Liver (tissue), 9 donors: ENCODE data around the gene RTN4RL1. TPM values are rescaled to one million over a fixed set of nuclear protein-coding genes. Genes with fewer than 3 reads are reported as not detected.

Experiments
- DNase-seq: peaks from one replicate; pipeline ENCODE4 v3.0.0-alpha.2; 2017; ENCODE audit warnings: low spot score
- H3K27ac ChIP-seq, 2 donors: one replicate each; pipeline ENCODE4 v1.7.0; 2013; ENCODE audit warnings: inconsistent platforms in 2 of 2, low read length in 2 of 2, control low read depth in 1 of 2, low read depth in 1 of 2, mild to moderate bottlenecking in 1 of 2
- H3K27me3 ChIP-seq, 4 donors: one replicate each; pipeline versions ENCODE4 v1.6.1 to v1.7.0; 2013; ENCODE audit warnings: low read length in 3 of 4, inconsistent platforms in 1 of 4, mild to moderate bottlenecking in 1 of 4, moderate library complexity in 1 of 4; ENCODE audit not compliant: control insufficient read depth in 4 of 4, insufficient read depth in 4 of 4
- H3K36me3 ChIP-seq, 4 donors: one replicate each; pipeline versions ENCODE4 v1.6.1 to v1.7.0; 2013; ENCODE audit warnings: low read length in 3 of 4, mild to moderate bottlenecking in 3 of 4, low read depth in 1 of 4, moderate library complexity in 1 of 4; ENCODE audit not compliant: control insufficient read depth in 4 of 4, insufficient read depth in 3 of 4
- H3K4me1 ChIP-seq, 4 donors: one replicate each; pipeline versions ENCODE4 v1.6.1 to v1.7.0; 2013; ENCODE audit warnings: low read length in 3 of 4, mild to moderate bottlenecking in 3 of 4, moderate library complexity in 1 of 4; ENCODE audit not compliant: control insufficient read depth in 4 of 4, insufficient read depth in 4 of 4
- H3K4me3 ChIP-seq, 3 donors: one replicate each; pipeline versions ENCODE4 v1.6.1 to v1.7.0; 2013; ENCODE audit warnings: low read length in 3 of 3, control low read depth in 1 of 3, low read depth in 1 of 3, mild to moderate bottlenecking in 1 of 3
- H3K9ac ChIP-seq, 2 donors: one replicate each; pipeline ENCODE4 v1.7.0; 2013; ENCODE audit warnings: low read length in 2 of 2, mild to moderate bottlenecking in 2 of 2, moderate library complexity in 2 of 2, control low read depth in 1 of 2, low read depth in 1 of 2
- H3K9me3 ChIP-seq, 4 donors: one replicate each; pipeline versions ENCODE4 v1.6.1 to v1.7.0; 2013; ENCODE audit warnings: low read length in 3 of 4; ENCODE audit not compliant: control insufficient read depth in 4 of 4
- ATF3 ChIP-seq: IDR thresholded peaks from 2 replicates; pipeline ENCODE4 v1.6.1; 2016; ENCODE audit warnings: antibody characterized with exemption
- FOXA1 ChIP-seq: IDR thresholded peaks from 2 replicates; pipeline ENCODE4 v1.6.1; 2016; ENCODE audit warnings: antibody characterized with exemption
- HNF4A ChIP-seq, 2 donors: conservative IDR thresholded peaks; 2 replicates each; pipeline ENCODE4 v1.6.1; 2016; ENCODE audit warnings: antibody characterized with exemption in 2 of 2, mild to moderate bottlenecking in 2 of 2
- JUND ChIP-seq, 2 donors: IDR thresholded peaks; 2 replicates each; pipeline ENCODE4 v1.6.1; 2016; ENCODE audit warnings: antibody characterized with exemption in 2 of 2
- MAX ChIP-seq: IDR thresholded peaks from 2 replicates; pipeline ENCODE4 v1.6.1; 2016; ENCODE audit warnings: antibody characterized with exemption
- NR2F2 ChIP-seq: IDR thresholded peaks from 2 replicates; pipeline ENCODE4 v1.6.1; 2016; ENCODE audit warnings: antibody characterized with exemption
- RAD21 ChIP-seq, 2 donors: IDR thresholded peaks; 2 replicates each; pipeline ENCODE4 v1.6.1; 2016; ENCODE audit warnings: antibody characterized with exemption in 2 of 2, mild to moderate bottlenecking in 2 of 2
- RXRA ChIP-seq, 2 donors: IDR thresholded peaks; 2 replicates each; pipeline ENCODE4 v1.6.1; 2017 to 2018; ENCODE audit warnings: antibody characterized with exemption in 2 of 2, mild to moderate bottlenecking in 1 of 2
- TAF1 ChIP-seq: conservative IDR thresholded peaks from 2 replicates; pipeline ENCODE4 v1.6.1; 2016; ENCODE audit warnings: antibody characterized with exemption, mild to moderate bottlenecking
- YY1 ChIP-seq: IDR thresholded peaks from 2 replicates; pipeline ENCODE4 v1.6.1; 2016; ENCODE audit warnings: antibody characterized with exemption, mild to moderate bottlenecking
- ZBTB33 ChIP-seq: IDR thresholded peaks from 2 replicates; pipeline ENCODE4 v1.6.1; 2016; ENCODE audit warnings: antibody characterized with exemption
- WGBS: extraction: QIAGEN DNeasy Blood & Tissue Kit; methylation state at CpG from one replicate; pipeline ENCODE4 v1.1.7; 2013; 5-methylcytosine and 5-hydroxymethylcytosine counted together
- polyA plus RNA-seq, 2 donors: library from polyadenylated mRNA; stranded (reverse) in 1 of 2; unstranded in 1 of 2; fragments of 200-250 nt in 1 of 2; fragments of >200 nt in 1 of 2; fragmentation: Nextera tagmentation in 1 of 2; extraction: Ambion mirVana in 1 of 2; gene quantifications; one replicate each; pipeline versions ENCODE4 v1.2.1 to v1.2.3, GENCODE V29; 2013 to 2015
- total RNA-seq, 2 donors: library from RNA; depleted of rRNA; stranded (reverse); fragments of >200 nt; gene quantifications; one replicate each; pipeline ENCODE4 v1.2.3, GENCODE V29; 2014
- donor health status: healthy.
- donor health status: healthy.
- donor health status: healthy.
- donor health status: healthy.
- donor health status: healthy.

The RTN4RL1 gene
- total and polyA plus RNA-seq, 4 donors, result 0.04 to 5.4 (median 1.2) TPM

GRCh38 chr17:2057175-2057759, 32.1 kb upstream of the RTN4RL1 start (continued):
- no peak for TF ChIP-seq RXRA (IDR thresholded peaks at IDR 0.05)
- no peak for TF ChIP-seq ATF3
- no peak for TF ChIP-seq ZBTB33
- no peak for TF ChIP-seq TAF1
- TF ChIP-seq RAD21 (IDR thresholded peaks at IDR 0.05), result no peak
- TF ChIP-seq YY1, result no peak
- no peak for TF ChIP-seq HNF4A (conservative IDR thresholded peaks at IDR 0.05)

GRCh38 chr17:2056206-2057174, 31.4 kb upstream of the RTN4RL1 start:
- H3K4me3 ChIP-seq, result peak overlapping the region in 2 of 3 donors; percentile 19 to 64
- peaks cover 0 to 3% (median 0%) of the 10 kb centered on the region in 4 donors for H3K36me3 ChIP-seq
- H3K27me3 ChIP-seq, result peaks cover 0 to 2% (median 0%) of the 10 kb centered on the region in 4 donors
- no peak for TF ChIP-seq RXRA (IDR thresholded peaks at IDR 0.05)
- no peak for TF ChIP-seq NR2F2
- no peak for TF ChIP-seq MAX
- TF ChIP-seq HNF4A (conservative IDR thresholded peaks at IDR 0.05), result no peak
- TF ChIP-seq FOXA1, result no peak
- no peak for TF ChIP-seq ATF3
- TF ChIP-seq ZBTB33, result no peak
- no peak for TF ChIP-seq JUND (IDR thresholded peaks at IDR 0.05)
- no peak for DNase-seq
- no peak overlapping the region for H3K9ac ChIP-seq
- peaks cover 10 to 39% (median 27%) of the 10 kb centered on the region in 4 donors for H3K4me1 ChIP-seq
- WGBS, result 22% methylated on average over 85 of the region's 85 CpGs
- peak overlapping the region; percentile 64 to 75 for H3K27ac ChIP-seq
- H3K9me3 ChIP-seq, result no peaks in the 10 kb centered on the region
